ENCODE results near the gene SIM1.
A peak's percentile ranks its signal among the peaks of the same experiment; 100 is the strongest.

GRCh38 chr6:100370265-100370664 lies 94.5 kb downstream of the SIM1 start:
- TF ChIP-seq CTCF (IDR thresholded peaks at IDR 0.05) (peak; percentile 29; the same call in 1 of the 2 replicates), TCF7L2 (IDR thresholded peaks at IDR 0.05; ENCODE audit: low read depth, low read length) (no peak), SIN3A (IDR thresholded peaks at IDR 0.05; ENCODE audit: borderline replicate concordance, insufficient read depth, low read depth, low read length) (no peak)

All from Panc1 (cell line).